ENCODE data around the gene DOK4.

GRCh38 chr16:57510016-57510871, 24.0 kb upstream of the DOK4 start:
- no peak for TF ChIP-seq POLR2A (IDR thresholded peaks at IDR 0.05)
- TF ChIP-seq, protein P1, sequence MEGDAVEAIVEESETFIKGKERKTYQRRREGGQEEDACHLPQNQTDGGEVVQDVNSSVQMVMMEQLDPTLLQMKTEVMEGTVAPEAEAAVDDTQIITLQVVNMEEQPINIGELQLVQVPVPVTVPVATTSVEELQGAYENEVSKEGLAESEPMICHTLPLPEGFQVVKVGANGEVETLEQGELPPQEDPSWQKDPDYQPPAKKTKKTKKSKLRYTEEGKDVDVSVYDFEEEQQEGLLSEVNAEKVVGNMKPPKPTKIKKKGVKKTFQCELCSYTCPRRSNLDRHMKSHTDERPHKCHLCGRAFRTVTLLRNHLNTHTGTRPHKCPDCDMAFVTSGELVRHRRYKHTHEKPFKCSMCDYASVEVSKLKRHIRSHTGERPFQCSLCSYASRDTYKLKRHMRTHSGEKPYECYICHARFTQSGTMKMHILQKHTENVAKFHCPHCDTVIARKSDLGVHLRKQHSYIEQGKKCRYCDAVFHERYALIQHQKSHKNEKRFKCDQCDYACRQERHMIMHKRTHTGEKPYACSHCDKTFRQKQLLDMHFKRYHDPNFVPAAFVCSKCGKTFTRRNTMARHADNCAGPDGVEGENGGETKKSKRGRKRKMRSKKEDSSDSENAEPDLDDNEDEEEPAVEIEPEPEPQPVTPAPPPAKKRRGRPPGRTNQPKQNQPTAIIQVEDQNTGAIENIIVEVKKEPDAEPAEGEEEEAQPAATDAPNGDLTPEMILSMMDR (IDR thresholded peaks at IDR 0.05) = no peak

Measured in tibial nerve (tissue), 3 donors.